ENCODE measurements around the gene PLOD3. TPM values are rescaled to one million over a fixed set of nuclear protein-coding genes. Genes with fewer than 3 reads are reported as not detected.

PLOD3 gene
- total and polyA plus RNA-seq, 9 of the 15 experiments (the other 6 are each of a cell fraction or from before 2014, with no cell fraction given): 2.8 to 101 (median 30.9) TPM

DNA sequence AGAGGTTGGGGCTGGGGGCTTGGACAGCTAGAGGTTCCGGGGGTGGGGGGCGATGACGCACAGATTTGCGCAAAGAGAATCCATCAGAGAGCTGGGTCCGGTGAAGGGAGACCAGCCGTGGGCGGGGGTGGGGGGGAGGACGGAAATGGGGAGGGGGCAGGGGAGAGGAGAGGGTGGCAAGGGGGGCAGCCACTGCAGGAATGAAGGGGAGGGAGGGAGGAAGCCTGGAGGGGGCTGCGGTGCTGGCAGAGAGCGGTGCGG lies 50.8 kb downstream of the PLOD3 start (continued):
- TF ChIP-seq, protein P1, sequence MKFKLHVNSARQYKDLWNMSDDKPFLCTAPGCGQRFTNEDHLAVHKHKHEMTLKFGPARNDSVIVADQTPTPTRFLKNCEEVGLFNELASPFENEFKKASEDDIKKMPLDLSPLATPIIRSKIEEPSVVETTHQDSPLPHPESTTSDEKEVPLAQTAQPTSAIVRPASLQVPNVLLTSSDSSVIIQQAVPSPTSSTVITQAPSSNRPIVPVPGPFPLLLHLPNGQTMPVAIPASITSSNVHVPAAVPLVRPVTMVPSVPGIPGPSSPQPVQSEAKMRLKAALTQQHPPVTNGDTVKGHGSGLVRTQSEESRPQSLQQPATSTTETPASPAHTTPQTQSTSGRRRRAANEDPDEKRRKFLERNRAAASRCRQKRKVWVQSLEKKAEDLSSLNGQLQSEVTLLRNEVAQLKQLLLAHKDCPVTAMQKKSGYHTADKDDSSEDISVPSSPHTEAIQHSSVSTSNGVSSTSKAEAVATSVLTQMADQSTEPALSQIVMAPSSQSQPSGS (CRISPR knock-in tag; IDR thresholded peaks at IDR 0.05): no peak
- no peak for TF ChIP-seq ZBTB43 (CRISPR knock-in tag; IDR thresholded peaks at IDR 0.05)

DNA sequence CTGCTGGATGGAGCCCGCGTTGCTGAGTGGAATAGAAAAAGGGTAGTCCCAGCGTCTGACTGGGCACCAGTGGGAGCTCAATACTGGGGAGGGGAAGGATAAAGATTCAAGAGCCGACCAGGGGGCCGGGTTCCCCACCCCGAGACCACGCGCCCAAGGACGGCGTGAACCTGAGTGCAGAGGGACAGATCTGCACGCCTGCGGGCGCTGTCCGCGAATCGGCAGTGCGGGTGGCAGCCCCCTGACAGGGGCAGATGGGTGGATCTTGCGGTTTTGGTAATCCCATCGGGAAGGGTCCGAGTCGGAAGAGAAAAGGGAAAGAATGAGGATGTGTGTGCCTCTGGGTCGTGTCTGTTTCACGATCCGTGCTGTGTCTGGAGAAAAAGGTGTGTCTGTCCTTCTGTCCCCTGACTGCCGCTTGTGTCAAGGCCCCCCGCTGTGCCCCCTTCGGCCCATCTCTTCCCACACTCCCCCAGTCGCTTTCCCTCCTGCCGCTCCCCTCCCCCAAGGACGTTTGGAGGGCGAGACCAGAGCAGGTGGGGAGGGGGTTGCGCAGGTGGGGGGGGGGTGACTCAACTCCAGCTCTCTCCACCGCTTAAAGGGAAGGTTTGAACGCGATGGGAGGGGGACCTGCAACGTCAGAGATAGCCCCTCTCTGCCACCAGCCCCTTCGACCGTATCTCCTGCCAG lies 51.3 kb downstream of the PLOD3 start:
- H3K36me3 ChIP-seq (ENCODE audit: control insufficient read depth, insufficient read depth, low read length): peaks cover 2% of the 10 kb centered on the region; the same call in 1 of the 3 replicates
- intact Hi-C loops (cut with micrococcal nuclease) (loop anchor here (1.0 kb wide), 1 partner anchor 10 kb away; no protein-coding TSS in a partner anchor), in situ Hi-C loops (cut with MboI) (no loop called here)
- peak in 2 of 4 experiments; percentile 31 to 38 for DNase-seq (ENCODE audit: extremely low read depth in 1 of 4, low spot score in 3 of 4)
- H3K4me2 ChIP-seq (ENCODE audit: insufficient read depth, low read length): peak overlapping the region; percentile 72
- CTCF ChIA-PET (ENCODE audit: low intra/inter-chr PET ratio): no interaction called here
- H3K4me3 ChIP-seq: peak overlapping the region; percentile 21
- no TSS peak for BruUV-seq (replicated peaks)
- peak overlapping the region; percentile 70 for H2AFZ ChIP-seq (ENCODE audit: low read depth, low read length)
- H3K27me3 ChIP-seq (ENCODE audit: control insufficient read depth in 2 of 2, insufficient read depth in 2 of 2, low read length in 2 of 2): peaks cover 11 to 28% of the 10 kb centered on the region in 2 experiments; a peak in 4 of 5 replicates
- peaks cover 26% of the 10 kb centered on the region for H4K20me1 ChIP-seq (replicated peaks; ENCODE audit: control insufficient read depth, insufficient read depth, low read length)
- WGBS (ENCODE audit: insufficient coverage, low coverage, missing lambda C conversion rate): 1% methylated on average over 36 of the region's 38 CpGs
- peaks cover 6% of the 10 kb centered on the region for H3K9me1 ChIP-seq (ENCODE audit: control insufficient read depth, insufficient read depth, low read length)
- POLR2A ChIA-PET: interaction anchor here (0.9 to 1.4 kb wide), 2 partner anchors 8 to 10 kb away, joined by 3 to 4 read pairs; no protein-coding TSS in a partner anchor
- no peak for ATAC-seq
- H3K4me1 ChIP-seq (replicated peaks in 1 of 2; ENCODE audit: control insufficient read depth in 2 of 2, insufficient read depth in 2 of 2, low read length in 2 of 2): peaks cover 36 to 65% of the 10 kb centered on the region in 2 experiments
- H3K9me3 ChIP-seq (replicated peaks; ENCODE audit: control insufficient read depth, insufficient read depth, low read depth, low read length): no peaks in the 10 kb centered on the region
- H3K9ac ChIP-seq (ENCODE audit: insufficient read depth in 1 of 2, low read depth in 2 of 2, low read length in 2 of 2): peak overlapping the region in 1 of 2 experiments; percentile 85; a peak in 2 of 4 replicates
- no peak for FAIRE-seq
- H3K79me2 ChIP-seq (ENCODE audit: control insufficient read depth, insufficient read depth, low read length): no peaks in the 10 kb centered on the region
- H3K27ac ChIP-seq (ENCODE audit: extremely low read depth, low read depth, low read length): no peak overlapping the region
- no peak for TF ChIP-seq ELF4 (CRISPR knock-in tag; IDR thresholded peaks at IDR 0.05)
- TF ChIP-seq ZBTB1 (CRISPR knock-in tag; IDR thresholded peaks at IDR 0.05; ENCODE audit: borderline replicate concordance, low read depth): 0 out of 2 replicates have a peak, but pooled peaks have one; percentile 36
- TF ChIP-seq KAT7 (CRISPR knock-in tag; IDR thresholded peaks at IDR 0.05; ENCODE audit: borderline replicate concordance): 0 out of 2 replicates have a peak, but pooled peaks have one; percentile 10
- TF ChIP-seq ZBTB7A (IDR thresholded peaks at IDR 0.05; ENCODE audit: borderline replicate concordance, control insufficient read depth, low read depth, low read length): 0 out of 2 replicates have a peak, but pooled peaks have one; percentile 7
- TF ChIP-seq, protein P2, sequence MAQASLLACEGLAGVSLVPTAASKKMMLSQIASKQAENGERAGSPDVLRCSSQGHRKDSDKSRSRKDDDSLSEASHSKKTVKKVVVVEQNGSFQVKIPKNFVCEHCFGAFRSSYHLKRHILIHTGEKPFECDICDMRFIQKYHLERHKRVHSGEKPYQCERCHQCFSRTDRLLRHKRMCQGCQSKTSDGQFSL (CRISPR knock-in tag; IDR thresholded peaks at IDR 0.05): no peak; the same call in 1 of the 2 replicates
- TF ChIP-seq, protein P2 (tag; IDR thresholded peaks at IDR 0.05): peak in 1 of 2 experiments; percentile 47; a peak in 1 of 4 replicates
- TF ChIP-seq POLR2H (tag; IDR thresholded peaks at IDR 0.05; ENCODE audit: low read depth): no peak
- TF ChIP-seq PTRF (tag; IDR thresholded peaks at IDR 0.05): no peak
- TF ChIP-seq, protein P3, sequence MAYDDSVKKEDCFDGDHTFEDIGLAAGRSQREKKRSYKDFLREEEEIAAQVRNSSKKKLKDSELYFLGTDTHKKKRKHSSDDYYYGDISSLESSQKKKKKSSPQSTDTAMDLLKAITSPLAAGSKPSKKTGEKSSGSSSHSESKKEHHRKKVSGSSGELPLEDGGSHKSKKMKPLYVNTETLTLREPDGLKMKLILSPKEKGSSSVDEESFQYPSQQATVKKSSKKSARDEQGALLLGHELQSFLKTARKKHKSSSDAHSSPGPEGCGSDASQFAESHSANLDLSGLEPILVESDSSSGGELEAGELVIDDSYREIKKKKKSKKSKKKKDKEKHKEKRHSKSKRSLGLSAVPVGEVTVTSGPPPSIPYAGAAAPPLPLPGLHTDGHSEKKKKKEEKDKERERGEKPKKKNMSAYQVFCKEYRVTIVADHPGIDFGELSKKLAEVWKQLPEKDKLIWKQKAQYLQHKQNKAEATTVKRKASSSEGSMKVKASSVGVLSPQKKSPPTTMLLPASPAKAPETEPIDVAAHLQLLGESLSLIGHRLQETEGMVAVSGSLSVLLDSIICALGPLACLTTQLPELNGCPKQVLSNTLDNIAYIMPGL (CRISPR knock-in tag; IDR thresholded peaks at IDR 0.05): no peak
- TF ChIP-seq, protein P4, sequence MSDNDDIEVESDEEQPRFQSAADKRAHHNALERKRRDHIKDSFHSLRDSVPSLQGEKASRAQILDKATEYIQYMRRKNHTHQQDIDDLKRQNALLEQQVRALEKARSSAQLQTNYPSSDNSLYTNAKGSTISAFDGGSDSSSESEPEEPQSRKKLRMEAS (CRISPR knock-in tag; IDR thresholded peaks at IDR 0.05): no peak
- TF ChIP-seq KLF6 (CRISPR knock-in tag; IDR thresholded peaks at IDR 0.05; ENCODE audit: borderline replicate concordance): no peak

Data from K562 (cell line).